ENCODE results near the gene S100A9. TPM values are rescaled to one million over a fixed set of nuclear protein-coding genes. Genes with fewer than 3 reads are reported as not detected.

S100A9 gene
- total and polyA plus RNA-seq, 4 donors = 394 to 16,342 (median 659) TPM

GRCh38 chr1:153361480-153362109 is 3.9 kb downstream of the S100A9 start:
- H3K4me1 ChIP-seq (ENCODE audit: control insufficient read depth in 5 of 5, insufficient read depth in 5 of 5, low read length in 5 of 5) = no peaks in the 10 kb centered on the region
- H3K27ac ChIP-seq (ENCODE audit: low read depth in 1 of 2, low read length in 1 of 2) = no peak overlapping the region
- no peak overlapping the region for H3K9ac ChIP-seq (ENCODE audit: insufficient read depth in 1 of 2, low read length in 2 of 2)
- no peak for TF ChIP-seq CTCF (IDR thresholded peaks at IDR 0.05; ENCODE audit: control extremely low read depth, extremely low read depth)
- no peaks in the 10 kb centered on the region for H3K36me3 ChIP-seq (ENCODE audit: control insufficient read depth in 4 of 4, insufficient read depth in 4 of 4, low read length in 4 of 4)
- H3K27me3 ChIP-seq (ENCODE audit: control insufficient read depth in 3 of 3, insufficient read depth in 3 of 3, low read length in 2 of 3) = no peaks in the 10 kb centered on the region
- no peak overlapping the region for H3K4me3 ChIP-seq
- ATAC-seq (ENCODE audit: insufficient read depth, low FRiP score) = no peak
- no peaks in the 10 kb centered on the region for H3K9me3 ChIP-seq (ENCODE audit: control insufficient read depth in 4 of 4, insufficient read depth in 3 of 4, low read length in 3 of 4)
- no peak for DNase-seq
- 58 to 73% methylated on average over 4 of the region's 4 CpGs for WGBS, 2 donors

- WGBS, 2 donors = 69 to 75% methylated on average over 3 of the region's 3 CpGs
- no peaks in the 10 kb centered on the region for H3K9me3 ChIP-seq (ENCODE audit: control insufficient read depth in 4 of 4, insufficient read depth in 3 of 4, low read length in 3 of 4)
- H3K9ac ChIP-seq (ENCODE audit: insufficient read depth in 1 of 2, low read length in 2 of 2) = no peak overlapping the region
- H3K4me1 ChIP-seq (ENCODE audit: control insufficient read depth in 5 of 5, insufficient read depth in 5 of 5, low read length in 5 of 5) = no peaks in the 10 kb centered on the region
- H3K27ac ChIP-seq (ENCODE audit: low read depth in 1 of 2, low read length in 1 of 2) = no peak overlapping the region
- no peak overlapping the region for H3K4me3 ChIP-seq
- TF ChIP-seq CTCF (IDR thresholded peaks at IDR 0.05; ENCODE audit: control extremely low read depth, extremely low read depth) = no peak
- DNase-seq (peak; percentile 45 to 78 (median 48)), ATAC-seq (ENCODE audit: insufficient read depth, low FRiP score) (no peak)
- no peaks in the 10 kb centered on the region for H3K36me3 ChIP-seq (ENCODE audit: control insufficient read depth in 4 of 4, insufficient read depth in 4 of 4, low read length in 4 of 4)
- H3K27me3 ChIP-seq (ENCODE audit: control insufficient read depth in 3 of 3, insufficient read depth in 3 of 3, low read length in 2 of 3) = no peaks in the 10 kb centered on the region
These were observed 4.6 kb downstream of the S100A9 start for GRCh38 chr1:153362187-153362775.

GRCh38 chr1:153363641-153364040 is 6.0 kb downstream of the S100A9 start:
- DNase-seq = no peak
- no peaks in the 10 kb centered on the region for H3K9me3 ChIP-seq (ENCODE audit: control insufficient read depth in 4 of 4, insufficient read depth in 3 of 4, low read length in 3 of 4)
- H3K27ac ChIP-seq (ENCODE audit: low read depth in 1 of 2, low read length in 1 of 2) = no peak overlapping the region
- no peaks in the 10 kb centered on the region for H3K27me3 ChIP-seq (ENCODE audit: control insufficient read depth in 3 of 3, insufficient read depth in 3 of 3, low read length in 2 of 3)
- H3K9ac ChIP-seq (ENCODE audit: insufficient read depth in 1 of 2, low read length in 2 of 2) = no peak overlapping the region
- H3K4me1 ChIP-seq (ENCODE audit: control insufficient read depth in 5 of 5, insufficient read depth in 5 of 5, low read length in 5 of 5) = no peaks in the 10 kb centered on the region
- 74 to 77% methylated on average over 3 of the region's 3 CpGs for WGBS, 2 donors
- H3K4me3 ChIP-seq = no peak overlapping the region
- no peaks in the 10 kb centered on the region for H3K36me3 ChIP-seq (ENCODE audit: control insufficient read depth in 4 of 4, insufficient read depth in 4 of 4, low read length in 4 of 4)
- no peak for TF ChIP-seq CTCF (IDR thresholded peaks at IDR 0.05; ENCODE audit: control extremely low read depth, extremely low read depth)
- no peak for ATAC-seq (ENCODE audit: insufficient read depth, low FRiP score)
